ENCODE measurements around the gene GPS2. TPM values are rescaled to one million over a fixed set of nuclear protein-coding genes. Genes with fewer than 3 reads are reported as not detected.
A peak's percentile ranks its signal among the peaks of the same experiment; 100 is the strongest.

Gene GPS2
- total RNA-seq, 1 experiment from 2014 or later, result 116 TPM

GRCh38 chr17:7295230-7296180, 19.7 kb downstream of the GPS2 start:
- peaks cover 22% of the 10 kb centered on the region for H3K4me1 ChIP-seq (ENCODE audit: insufficient read depth, low read length, poor library complexity, severe bottlenecking)
- H3K4me3 ChIP-seq (ENCODE audit: low read depth, low read length, poor library complexity, severe bottlenecking), result peak overlapping the region; percentile 24
- POLR2A ChIA-PET (ENCODE audit: low non-redundant PET), result no interaction called here
- no TSS peak for BruUV-seq (replicated peaks)
- CTCF ChIA-PET, result interaction anchor here (0.8 to 2.0 kb wide), 5 partner anchors 11 to 250 kb away, joined by 3 to 30 read pairs (median 12); partner anchors contain the start of genes NEURL4 and SLC2A4
- no peaks in the 10 kb centered on the region for H3K36me3 ChIP-seq (ENCODE audit: insufficient read depth, low read length, poor library complexity, severe bottlenecking)
- H3K9me3 ChIP-seq (ENCODE audit: low read depth, low read length, poor library complexity, severe bottlenecking), result no peaks in the 10 kb centered on the region
- intact Hi-C loops (cut with micrococcal nuclease; ENCODE audit: unreplicated experiment), result loop anchor here (1.0 to 5.0 kb wide), 3 partner anchors 14 to 249 kb away; partner anchors contain the start of gene SLC2A4
- H3K27ac ChIP-seq (ENCODE audit: low read depth, low read length, poor library complexity, severe bottlenecking), result no peak overlapping the region
- no peak for DNase-seq (ENCODE audit: low spot score)
- no peaks in the 10 kb centered on the region for H3K27me3 ChIP-seq (replicated peaks; ENCODE audit: insufficient read depth, low read depth, low read length, poor library complexity)
- no peak for TF ChIP-seq CTCF (conservative IDR thresholded peaks at IDR 0.05; ENCODE audit: low read depth, low read length)
- no peak for TF ChIP-seq EZH2 (IDR thresholded peaks at IDR 0.05; ENCODE audit: borderline replicate concordance, low read depth, low read length, poor library complexity, severe bottlenecking)

GRCh38 chr17:7294614-7295153, 20.5 kb downstream of the GPS2 start, which contains the start of gene YBX2:
TSS of gene YBX2 (minus strand) at chr17:7294639. CDS start at chr17:7294500, 139 bp downstream.
- Histone ChIP-seq H3K4me3 (ENCODE audit: low read depth, low read length, poor library complexity, severe bottlenecking) (peak within 1 kb of the TSS; percentile 30), H3K4me1 (ENCODE audit: insufficient read depth, low read length, poor library complexity, severe bottlenecking) (peaks cover 22% of the 10 kb centered on the region), H3K36me3 (ENCODE audit: insufficient read depth, low read length, poor library complexity, severe bottlenecking) (no peaks in the 10 kb centered on the region), H3K27ac (ENCODE audit: low read depth, low read length, poor library complexity, severe bottlenecking) (no peak within 1 kb of the TSS), H3K9me3 (ENCODE audit: low read depth, low read length, poor library complexity, severe bottlenecking) (no peaks in the 10 kb centered on the region), H3K27me3 (replicated peaks; ENCODE audit: insufficient read depth, low read depth, low read length, poor library complexity) (no peaks in the 10 kb centered on the region)
- TF ChIP-seq EZH2 (IDR thresholded peaks at IDR 0.05; ENCODE audit: borderline replicate concordance, low read depth, low read length, poor library complexity, severe bottlenecking), result no peak
- no peak for TF ChIP-seq CTCF (conservative IDR thresholded peaks at IDR 0.05; ENCODE audit: low read depth, low read length)
- ChIA-PET CTCF (no interaction called here), POLR2A (ENCODE audit: low non-redundant PET) (no interaction called here)
- intact Hi-C loops (cut with micrococcal nuclease; ENCODE audit: unreplicated experiment), result loop anchor here (5.0 kb wide), 1 partner anchor 53 kb away; no protein-coding TSS in a partner anchor
- BruUV-seq (replicated peaks), result no TSS peak
- DNase-seq (ENCODE audit: low spot score), result peak; percentile 84

- Histone ChIP-seq H3K27me3 (replicated peaks; ENCODE audit: insufficient read depth, low read depth, low read length, poor library complexity) (no peaks in the 10 kb centered on the region), H3K9me3 (ENCODE audit: low read depth, low read length, poor library complexity, severe bottlenecking) (no peaks in the 10 kb centered on the region), H3K4me1 (ENCODE audit: insufficient read depth, low read length, poor library complexity, severe bottlenecking) (peaks cover 22% of the 10 kb centered on the region), H3K36me3 (ENCODE audit: insufficient read depth, low read length, poor library complexity, severe bottlenecking) (no peaks in the 10 kb centered on the region), H3K4me3 (ENCODE audit: low read depth, low read length, poor library complexity, severe bottlenecking) (peak overlapping the region; percentile 30), H3K27ac (ENCODE audit: low read depth, low read length, poor library complexity, severe bottlenecking) (no peak overlapping the region)
- ChIA-PET CTCF (no interaction called here), POLR2A (ENCODE audit: low non-redundant PET) (no interaction called here)
- TF ChIP-seq CTCF (conservative IDR thresholded peaks at IDR 0.05; ENCODE audit: low read depth, low read length) (no peak), EZH2 (IDR thresholded peaks at IDR 0.05; ENCODE audit: borderline replicate concordance, low read depth, low read length, poor library complexity, severe bottlenecking) (no peak)
- no TSS peak for BruUV-seq (replicated peaks)
- DNase-seq (ENCODE audit: low spot score), result no peak
- intact Hi-C loops (cut with micrococcal nuclease; ENCODE audit: unreplicated experiment), result no loop called here
Observed at GRCh38 chr17:7293816-7294613, 21.1 kb downstream of the GPS2 start.

Data from A673 (cell line).